HG03439 (cell line): ENCODE data around the gene UBB.
A peak's percentile ranks its signal among the peaks of the same experiment; 100 is the strongest.
"Not testable (repeated sequence)": the region's sequence is repeated elsewhere in the genome, so short reads cannot be mapped to it uniquely, and the experiment has no call there.

Source experiments
- ATAC-seq: cut with Tn5 transposase; IDR thresholded peaks from one replicate; pipeline ENCODE4 v1.9.1; 2021; ENCODE audit warnings: mild to moderate bottlenecking, moderate library complexity; ENCODE audit not compliant: unreplicated experiment

UBB gene

DNA sequence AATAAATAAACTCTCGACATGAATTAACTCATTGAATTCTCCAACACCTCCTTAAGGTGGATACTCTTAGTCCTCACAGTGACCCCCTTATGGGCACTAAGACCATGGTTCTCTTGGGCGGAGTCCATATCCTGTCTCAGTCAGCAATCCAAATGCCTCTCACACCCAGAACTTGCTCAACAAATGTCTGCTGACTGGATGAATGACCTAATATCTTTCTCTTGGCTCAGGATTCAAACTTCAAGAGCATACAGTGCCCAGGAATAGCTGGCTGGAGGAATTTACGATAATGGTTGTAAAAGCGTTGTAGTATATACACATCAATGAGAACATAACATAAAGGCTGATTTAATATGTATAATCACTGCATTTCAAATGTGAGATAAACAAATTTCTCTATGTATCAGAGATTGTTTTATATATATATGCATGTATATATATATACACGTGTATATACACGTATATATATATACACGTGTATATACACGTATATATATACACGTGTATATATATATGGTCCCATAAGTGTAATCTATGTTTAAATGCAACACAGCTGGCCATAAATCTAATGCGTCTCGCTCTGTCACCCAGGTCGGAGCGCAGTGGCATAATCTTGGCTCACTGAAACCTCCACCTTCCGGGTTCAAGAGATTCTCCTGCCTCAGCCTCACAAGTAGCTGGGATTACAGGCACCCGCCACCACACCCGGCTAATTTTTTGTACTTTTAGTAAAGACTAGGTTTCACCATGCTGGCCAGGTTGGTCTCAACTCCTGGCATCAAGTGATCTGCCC lies 6.5 kb upstream of the UBB start:
- no peak for ATAC-seq

DNA sequence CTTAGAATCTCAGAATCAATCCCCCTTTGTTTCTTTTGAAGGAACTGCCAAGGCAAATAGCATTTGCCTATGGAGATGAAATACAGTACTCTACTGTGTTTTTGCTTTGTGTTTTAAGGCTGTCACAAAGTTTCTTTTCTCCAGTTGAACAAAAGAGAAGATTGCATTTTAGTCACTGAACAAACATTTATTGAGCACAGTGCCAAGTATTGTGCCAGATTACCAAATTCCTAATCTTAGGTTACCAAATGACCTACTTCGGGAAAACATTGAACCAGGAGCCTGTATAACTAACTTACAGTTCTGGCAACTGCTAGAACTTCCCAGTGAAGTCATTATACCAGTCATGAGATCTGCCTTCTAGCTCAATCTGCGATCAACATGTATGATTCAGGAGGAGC lies 3.0 kb upstream of the UBB start:
- ATAC-seq, result no peak

DNA sequence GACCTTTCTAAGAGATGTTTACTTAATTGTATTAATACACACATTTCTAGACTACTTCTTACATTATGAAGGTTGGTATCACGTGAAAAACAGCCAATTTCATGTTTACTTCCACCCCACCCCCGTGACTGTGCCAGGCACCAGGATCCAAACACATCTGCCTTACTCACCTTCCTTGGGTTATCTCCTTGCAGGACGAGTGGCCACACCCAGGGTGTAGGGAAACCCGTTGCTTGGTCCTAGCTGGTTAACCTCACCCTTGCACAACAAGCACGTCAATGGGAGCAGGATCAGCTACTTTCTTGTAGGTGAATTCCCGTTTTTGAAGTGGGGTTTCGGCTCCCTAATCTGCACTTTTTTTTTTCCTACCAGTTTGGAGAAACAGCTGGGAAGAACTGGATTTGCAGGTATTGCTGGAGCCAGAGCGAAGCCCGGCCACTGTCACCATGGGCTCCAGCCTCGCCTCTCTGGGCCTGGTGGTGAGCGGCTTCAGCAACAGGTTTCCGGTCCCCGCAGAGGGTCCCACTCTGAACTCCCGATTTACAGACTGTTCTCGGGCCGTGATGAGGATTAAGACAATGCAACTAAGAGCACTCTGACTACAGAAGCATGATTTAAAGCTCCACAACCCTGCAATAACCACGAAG lies 2.1 kb upstream of the UBB start:
- ATAC-seq, result no peak

DNA sequence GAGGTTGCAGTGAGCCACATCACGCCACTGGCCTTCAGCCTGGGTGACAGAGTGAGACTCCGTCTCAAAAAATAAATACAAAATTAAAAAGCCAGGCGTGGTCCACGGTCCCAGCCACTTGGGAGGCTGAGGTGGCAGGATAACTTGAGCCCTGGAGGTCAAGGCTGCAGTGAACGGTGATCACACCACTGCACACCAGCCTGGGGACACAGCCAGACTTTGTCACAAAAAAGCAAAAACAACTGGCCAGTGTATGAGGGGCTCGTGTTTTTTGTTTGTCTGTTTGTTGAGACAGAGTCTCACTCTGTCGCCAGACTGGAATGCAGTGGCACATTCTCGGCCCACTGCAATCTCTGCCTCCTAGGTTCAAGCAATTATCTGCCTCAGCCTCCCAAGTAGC lies 1.2 kb upstream of the UBB start:
- no peak for ATAC-seq

DNA sequence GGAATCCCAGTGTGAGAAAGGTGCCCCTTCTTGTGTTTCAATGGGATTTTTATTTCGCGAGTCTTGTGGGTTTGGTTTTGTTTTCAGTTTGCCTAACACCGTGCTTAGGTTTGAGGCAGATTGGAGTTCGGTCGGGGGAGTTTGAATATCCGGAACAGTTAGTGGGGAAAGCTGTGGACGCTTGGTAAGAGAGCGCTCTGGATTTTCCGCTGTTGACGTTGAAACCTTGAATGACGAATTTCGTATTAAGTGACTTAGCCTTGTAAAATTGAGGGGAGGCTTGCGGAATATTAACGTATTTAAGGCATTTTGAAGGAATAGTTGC lies 567 bp downstream of the UBB start:
- no peak for ATAC-seq

DNA sequence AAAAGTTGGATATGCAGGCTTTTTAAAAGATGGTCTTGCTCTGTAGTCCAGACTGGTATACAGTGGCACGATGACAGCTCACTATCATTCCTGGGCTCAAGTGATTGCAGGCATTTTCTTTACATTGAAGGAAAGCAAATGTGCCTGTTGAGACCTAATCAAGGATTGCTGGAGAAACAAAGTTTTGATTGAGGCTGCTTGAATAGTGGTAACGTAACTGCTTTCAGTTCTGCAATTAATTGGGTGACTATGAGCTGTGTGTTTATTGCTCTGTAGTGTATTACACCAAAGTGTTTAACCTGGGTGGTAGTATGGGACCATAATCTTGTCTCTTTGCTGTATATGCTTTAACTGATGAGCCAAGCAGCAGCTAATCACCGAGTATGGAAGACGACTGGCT lies 2.3 kb downstream of the UBB start:
- no peak for ATAC-seq

DNA sequence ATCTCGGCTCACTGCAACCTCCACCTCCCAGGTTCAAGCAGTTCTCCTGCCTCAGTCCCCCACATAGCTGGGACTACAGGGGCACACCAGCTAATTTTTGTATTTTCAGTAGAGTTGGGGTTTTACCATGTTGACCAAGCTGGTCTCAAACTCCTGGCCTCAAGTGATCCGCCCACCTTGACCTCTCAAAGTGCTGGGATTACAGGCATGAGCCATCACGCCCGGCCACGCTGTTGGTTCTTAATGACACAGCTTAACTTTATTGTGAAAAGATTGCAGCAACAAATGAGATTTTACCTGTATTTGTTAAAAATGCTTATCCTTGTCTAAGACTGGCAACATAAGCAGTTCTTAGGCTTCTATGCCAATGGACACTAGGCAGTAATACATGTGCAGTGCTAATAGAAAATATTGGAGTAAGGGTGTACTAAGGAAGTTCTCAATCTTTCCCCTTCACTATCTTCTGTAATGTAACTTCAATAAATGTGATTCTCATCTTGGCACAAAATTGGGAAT lies 2.9 kb downstream of the UBB start:
- no peak for ATAC-seq

DNA sequence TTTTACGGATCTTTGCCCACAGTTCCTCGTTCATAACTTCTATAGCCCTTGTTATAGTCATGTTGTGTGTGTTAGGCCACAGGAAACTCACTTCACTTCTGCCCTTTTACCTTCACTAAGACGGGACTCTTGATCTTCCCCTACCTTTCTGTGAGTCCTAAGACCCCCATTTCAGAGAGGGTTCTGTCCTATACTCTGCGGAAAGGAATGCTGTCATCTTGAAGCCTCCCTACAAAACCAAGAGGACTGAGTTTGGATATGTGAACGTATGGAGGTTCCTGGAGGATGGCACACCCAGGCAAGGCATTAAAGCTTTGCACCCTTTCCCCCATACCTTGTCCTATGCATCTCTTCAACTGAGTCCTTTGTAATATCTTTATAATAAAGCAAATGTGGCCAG lies 3.7 kb downstream of the UBB start:
- no peak for ATAC-seq

DNA sequence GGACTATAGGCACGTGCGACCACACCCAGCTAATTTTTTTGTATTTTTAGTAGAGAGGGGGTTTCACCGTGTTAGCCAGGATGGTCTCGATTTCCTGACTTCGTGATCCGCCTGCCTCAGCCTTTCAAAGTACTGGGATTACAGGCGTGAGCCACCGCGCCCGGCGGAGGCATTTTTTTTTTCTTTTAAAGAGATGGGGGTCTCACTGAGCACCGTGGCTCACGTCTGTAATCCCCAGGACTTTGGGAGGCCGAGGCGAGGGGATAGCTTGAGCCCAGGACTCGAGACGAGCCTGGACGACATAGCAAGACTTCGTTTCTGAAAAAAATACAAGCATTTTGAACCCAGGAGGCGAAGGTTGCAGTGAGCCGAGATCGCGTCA lies 5.2 kb downstream of the UBB start:
- not testable (repeated sequence) for ATAC-seq

DNA sequence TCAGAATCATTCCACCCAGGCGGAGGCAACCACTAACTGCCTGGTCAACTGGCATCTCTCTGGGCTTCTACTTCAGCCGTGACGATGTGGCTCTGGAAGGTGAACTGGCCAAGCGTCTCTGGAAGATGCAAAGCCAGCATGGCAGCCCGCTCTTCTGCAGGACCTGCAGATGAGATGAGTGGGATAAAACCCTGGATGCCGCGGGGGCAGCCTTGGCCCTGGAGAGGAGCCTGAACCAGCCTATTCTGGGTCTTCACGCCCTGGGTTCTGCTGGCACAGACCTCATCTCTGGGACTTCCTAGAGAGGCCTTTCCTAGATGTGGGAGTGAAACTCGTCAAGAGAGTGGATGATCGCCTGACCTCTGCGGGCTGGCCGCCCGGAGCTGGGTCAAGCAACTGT lies 10.6 kb downstream of the UBB start:
- no peak for ATAC-seq

DNA sequence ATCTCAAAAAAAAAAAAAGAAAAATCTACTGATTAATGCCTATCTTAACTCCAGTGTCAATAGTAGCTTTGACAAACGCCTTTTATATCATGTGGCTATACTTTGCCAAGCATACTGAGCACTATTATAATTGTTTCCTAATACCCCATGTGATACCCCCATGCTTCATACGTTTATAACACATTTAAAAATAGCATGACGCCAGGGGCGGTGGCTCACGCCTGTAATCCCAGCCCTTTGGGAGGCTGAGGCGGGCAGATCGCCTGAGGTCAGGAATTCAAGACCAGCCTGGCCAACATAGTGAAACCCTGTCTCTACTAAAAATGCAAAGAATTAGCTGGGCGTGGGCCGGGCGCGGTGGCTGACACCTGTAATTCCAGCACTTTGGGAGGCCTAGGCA lies 11.6 kb downstream of the UBB start:
- not testable (repeated sequence) for ATAC-seq

DNA sequence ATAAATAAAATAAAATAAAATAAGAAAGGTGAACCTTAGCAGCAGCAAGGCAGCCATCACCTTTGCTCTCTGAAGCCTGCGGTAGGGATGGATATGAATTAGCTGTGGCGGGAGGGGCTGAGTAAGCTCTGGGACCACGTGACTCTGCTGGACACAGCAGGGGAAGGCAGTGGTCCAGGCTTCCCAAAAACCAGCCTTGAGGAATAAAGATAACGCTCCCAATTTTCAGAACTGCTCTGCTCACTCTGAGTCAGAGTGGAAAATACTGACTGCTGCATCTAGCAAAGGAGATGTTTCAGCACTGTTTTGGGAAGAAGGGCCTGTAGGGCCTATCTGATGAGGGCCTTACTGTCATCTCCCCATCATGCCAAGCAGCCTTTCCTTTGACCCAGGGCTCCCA lies 15.0 kb downstream of the UBB start:
- ATAC-seq, result not testable (repeated sequence)

DNA sequence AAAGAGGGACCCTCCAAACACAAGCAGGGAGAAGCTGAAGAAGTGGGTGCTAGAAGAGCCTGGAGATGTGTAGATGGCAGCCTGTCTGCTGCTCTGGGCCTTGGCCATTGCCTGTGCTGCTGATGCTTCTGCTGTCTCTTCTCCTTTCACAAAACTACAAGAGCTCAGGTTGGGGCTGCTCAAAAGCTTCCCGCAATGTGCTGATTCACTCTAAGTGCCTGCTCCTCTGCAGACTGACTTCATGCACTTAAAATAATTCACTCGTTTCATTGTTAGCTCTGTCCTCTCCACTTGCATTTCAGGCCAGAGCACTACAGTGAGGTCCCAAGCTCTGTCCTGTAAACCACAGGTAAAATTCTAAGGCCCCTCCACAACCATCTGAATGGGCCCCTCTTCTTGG lies 15.8 kb downstream of the UBB start:
- not testable (repeated sequence) for ATAC-seq

DNA sequence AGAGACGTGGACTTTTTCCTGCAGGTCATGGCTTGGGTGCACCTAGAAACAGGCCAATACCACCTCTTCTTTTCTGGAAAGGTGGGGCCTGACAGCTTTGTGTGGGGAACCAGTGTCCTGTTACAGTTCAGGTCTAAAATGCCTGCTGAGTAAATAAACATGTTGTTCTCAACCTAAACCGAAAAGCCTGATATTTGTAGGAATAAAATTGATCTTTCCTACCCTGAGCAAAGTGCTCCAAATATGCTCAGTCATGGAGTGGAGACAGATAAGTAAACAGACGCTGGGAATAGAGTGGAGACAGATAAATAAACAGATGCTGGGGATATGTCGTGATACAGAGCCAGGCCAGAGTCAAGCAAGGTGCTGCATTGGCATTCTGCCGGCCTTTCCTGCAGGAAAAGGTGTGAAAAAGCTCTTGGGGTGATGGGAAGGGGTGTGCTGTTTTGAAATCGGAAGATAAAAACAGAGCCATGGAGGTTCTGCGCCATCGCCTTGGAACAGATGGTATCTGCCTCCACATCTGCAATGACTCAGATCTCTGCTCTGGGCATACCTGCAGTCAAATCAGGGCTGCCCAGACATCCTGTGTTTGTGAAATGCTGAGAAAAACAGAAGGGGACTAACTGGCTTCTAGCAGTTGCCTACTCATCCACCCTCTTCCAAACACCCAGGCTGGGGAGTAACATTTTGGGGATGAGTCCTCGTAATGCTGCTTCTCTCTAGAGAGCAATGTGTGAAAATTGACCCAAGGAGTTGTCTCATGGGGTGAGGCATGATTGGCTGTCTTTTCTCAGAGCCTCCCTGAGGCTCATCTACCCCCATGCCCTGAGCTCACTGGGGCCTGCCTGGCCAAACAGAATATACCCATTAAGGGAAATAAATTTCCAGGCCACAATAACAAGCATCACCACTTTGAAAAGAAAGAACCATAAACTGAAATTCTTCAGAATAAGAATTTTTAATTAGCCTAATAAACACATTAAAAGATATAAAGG lies 17.7 kb downstream of the UBB start:
- ATAC-seq, result peak; percentile 60

DNA sequence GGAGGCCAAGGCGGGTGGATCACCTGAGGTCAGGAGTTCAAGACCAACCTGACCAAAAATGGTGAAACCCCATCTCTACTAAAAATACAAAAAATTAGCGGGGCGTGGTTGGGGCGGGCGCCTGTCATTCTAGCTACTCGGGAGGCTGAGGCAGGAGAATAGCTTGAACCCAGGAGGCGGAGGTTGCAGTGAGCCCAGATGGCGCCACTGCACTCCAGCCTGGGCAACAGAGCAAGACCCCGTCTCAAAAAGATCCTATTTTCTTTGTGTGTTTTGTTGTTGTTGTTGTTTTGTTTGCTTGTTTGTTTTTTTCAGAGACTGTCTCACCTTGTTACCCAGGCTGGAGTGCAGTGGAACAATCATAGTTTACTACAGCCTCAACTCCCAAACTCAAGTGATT lies 23.0 kb downstream of the UBB start:
- not testable (repeated sequence) for ATAC-seq

DNA sequence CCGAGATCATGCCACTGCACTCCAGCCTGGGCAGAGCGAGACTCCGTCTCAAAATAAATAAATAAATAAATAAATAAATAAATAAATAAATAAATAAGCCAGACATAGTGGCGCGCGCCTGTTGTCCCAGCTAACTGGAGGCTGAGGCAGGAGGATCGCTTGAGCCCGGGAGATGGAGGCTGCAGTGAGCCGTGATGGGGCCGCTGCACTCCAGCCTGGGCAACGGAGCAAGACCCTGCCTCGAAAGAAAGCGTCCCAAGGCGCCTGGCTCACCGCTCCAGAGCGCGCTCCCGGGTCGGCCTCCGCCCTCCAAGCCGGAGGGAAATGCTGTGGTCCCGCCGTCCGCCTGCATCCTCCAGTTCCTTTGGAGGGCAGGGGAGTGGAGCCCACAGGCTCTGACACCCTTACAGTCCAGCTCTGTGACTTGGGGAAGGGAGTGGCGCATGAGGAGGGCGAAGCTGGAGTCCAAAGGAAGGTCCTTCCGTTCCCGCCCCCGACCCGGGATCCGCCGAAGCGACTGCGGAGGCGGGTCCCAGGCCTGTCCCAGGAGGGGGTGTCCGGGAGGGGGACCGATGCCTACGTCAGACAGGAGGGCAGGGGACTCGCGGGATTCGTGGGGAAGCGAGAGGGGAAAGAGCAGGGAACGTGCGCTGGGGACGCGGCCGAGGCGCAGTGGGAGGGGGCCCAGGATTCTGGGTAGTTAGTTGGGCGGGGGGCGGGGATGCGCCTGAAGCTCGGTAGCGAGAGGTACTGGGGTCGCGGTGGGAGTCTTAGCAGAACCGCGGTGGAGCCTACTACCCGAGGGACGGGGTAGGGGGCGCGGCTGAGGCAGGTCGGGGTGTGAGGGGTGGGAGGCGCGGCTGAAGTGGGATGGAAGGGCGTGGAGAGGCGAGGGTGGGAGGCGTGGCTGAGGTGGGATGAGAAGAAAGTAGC lies 26.1 kb downstream of the UBB start:
- ATAC-seq, result no peak

DNA sequence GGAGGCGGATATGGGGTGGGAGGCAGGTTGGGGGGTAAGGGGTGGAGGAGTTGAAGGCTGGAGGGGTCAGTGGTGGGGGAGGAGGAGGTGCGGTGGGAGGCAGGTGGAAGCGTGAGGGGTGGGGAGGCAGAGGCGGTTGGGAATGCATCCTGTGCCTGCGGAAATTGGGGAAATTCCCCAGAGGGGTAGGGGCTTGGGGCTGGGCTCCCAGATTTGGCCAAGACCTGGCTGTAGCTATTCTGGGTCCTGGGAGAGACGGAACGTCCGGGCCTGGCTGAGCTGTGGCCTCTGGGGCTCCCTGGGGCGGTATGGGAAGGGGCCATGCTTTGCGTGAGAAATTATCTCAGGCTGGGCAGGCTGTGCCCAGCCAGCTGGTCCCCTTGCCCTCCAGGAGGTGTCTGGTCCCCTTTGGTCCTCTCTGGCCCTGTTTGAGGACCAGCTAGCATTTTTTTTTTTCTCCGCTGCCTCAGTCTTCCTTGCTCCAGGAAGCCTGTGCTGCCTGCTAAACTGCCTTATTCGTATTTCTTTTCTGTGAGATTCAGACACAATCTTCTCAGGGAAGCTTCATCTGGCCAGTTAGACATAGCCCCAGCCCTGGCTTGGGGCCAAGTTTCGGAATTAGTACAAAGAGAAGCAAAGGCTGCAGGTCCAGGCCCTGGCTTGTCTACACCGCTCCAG lies 27.2 kb downstream of the UBB start:
- ATAC-seq, result peak; percentile 94

DNA sequence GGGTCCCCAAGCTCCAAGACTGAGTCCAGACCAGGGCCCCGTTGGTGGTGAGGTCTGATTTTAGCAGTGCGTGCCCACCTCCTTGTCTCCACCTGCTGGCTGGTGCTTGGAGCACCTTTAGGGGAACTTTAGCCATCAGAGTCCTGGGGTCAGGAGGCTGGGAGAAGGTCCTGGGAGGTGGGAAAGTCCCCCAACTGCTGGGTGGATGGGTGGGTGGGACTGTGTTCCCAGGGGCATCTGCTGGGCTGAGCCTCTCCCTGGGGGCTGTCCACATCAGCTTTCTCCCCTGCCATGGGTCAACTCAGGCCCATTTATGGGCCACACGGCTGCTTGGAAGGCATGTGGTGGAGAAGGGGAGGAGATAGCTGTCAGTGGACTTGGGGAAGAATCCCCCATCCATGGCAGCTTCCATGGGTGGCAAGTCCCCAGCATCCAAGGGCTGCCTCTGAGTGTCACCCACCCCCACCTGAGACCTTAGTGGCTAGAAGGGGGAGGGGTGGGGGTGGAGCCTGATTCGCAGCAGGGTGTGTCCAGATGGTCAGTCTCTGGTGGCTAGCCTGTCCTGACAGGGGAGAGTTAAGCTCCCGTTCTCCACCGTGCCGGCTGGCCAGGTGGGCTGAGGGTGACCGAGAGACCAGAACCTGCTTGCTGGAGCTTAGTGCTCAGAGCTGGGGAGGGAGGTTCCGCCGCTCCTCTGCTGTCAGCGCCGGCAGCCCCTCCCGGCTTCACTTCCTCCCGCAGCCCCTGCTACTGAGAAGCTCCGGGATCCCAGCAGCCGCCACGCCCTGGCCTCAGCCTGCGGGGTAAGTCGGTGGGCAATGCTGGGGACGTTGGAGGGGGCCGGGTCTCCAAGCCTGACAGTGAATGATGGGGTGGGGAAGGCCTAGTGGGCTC lies 34.4 kb downstream of the UBB start, which contains the start of gene TRPV2:
TRPV2 (plus strand) TSS at position 541 of the 894 bp plus-strand sequence. CDS start 2,098 bp downstream, outside the sequence.
- ATAC-seq, result peak; percentile 40

DNA sequence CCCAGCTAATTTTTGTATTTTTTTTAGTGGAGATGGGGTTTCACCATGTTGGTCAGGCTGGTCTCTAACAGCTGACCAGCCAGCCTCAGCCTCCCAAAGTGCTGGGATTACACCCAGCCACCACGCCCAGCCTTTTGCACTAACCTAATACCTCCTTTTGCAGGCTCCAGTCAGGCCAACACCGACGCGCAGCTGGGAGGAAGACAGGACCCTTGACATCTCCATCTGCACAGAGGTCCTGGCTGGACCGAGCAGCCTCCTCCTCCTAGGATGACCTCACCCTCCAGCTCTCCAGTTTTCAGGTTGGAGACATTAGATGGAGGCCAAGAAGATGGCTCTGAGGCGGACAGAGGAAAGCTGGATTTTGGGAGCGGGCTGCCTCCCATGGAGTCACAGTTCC lies 36.5 kb downstream of the UBB start:
- no peak for ATAC-seq
